Mammary epithelial cell (primary cell): ENCODE data around the gene SLC66A3.

Experiments used
- CTCF ChIP-seq, 2 donors: IDR thresholded peaks in 1 of 2; conservative IDR thresholded peaks in 1 of 2; 2 replicates each; pipeline ENCODE4 v1.5.1; 2011 to 2012; ENCODE audit warnings: inconsistent platforms in 2 of 2, low read length in 2 of 2, mild to moderate bottlenecking in 2 of 2, control low read depth in 1 of 2, low read depth in 1 of 2; ENCODE audit not compliant: insufficient read depth in 1 of 2; ENCODE audit errors: extremely low read depth in 1 of 2
- EZH2 ChIP-seq: IDR thresholded peaks from 2 replicates; pipeline ENCODE4 v1.6.1; 2012; ENCODE audit warnings: low read length, inconsistent platforms, borderline replicate concordance

- TF ChIP-seq CTCF (conservative IDR thresholded peaks at IDR 0.05 in 1 of 2, IDR thresholded peaks at IDR 0.05 in 1 of 2; ENCODE audit: extremely low read depth in 1 of 2, insufficient read depth in 1 of 2, low read depth in 1 of 2, low read length in 2 of 2) (no peak), EZH2 (no peak)
Observed at GRCh38 chr2:11200651-11201050, 45.4 kb downstream of the SLC66A3 start.
